Fibroblast of mammary gland (primary cell): Measurements from ENCODE around the gene THRB.

Experiments
- DNase-seq: peaks from one replicate; pipeline ENCODE4 v3.0.0-alpha.2; 2010; ENCODE audit warnings: low read depth
- H3K4me3 ChIP-seq: 2 replicates; pipeline ENCODE4 v1.5.1; 2011; ENCODE audit warnings: low read depth, mild to moderate bottlenecking, low read length, moderate library complexity; ENCODE audit not compliant: control insufficient read depth
- CTCF ChIP-seq: conservative IDR thresholded peaks from 2 replicates; pipeline ENCODE4 v1.5.1; 2011; ENCODE audit warnings: low read depth, low read length, inconsistent platforms; ENCODE audit not compliant: control insufficient read depth, insufficient read depth

The THRB gene

GRCh38 chr3:24530471-24530870 is 35.8 kb upstream of the THRB start:
- no peak for TF ChIP-seq CTCF
- no peak for DNase-seq
- H3K4me3 ChIP-seq, result no peak overlapping the region

- no peak for DNase-seq
- no peak for TF ChIP-seq CTCF
- H3K4me3 ChIP-seq, result no peak overlapping the region
Measured at GRCh38 chr3:24529210-24529609, 34.6 kb upstream of the THRB start.

- TF ChIP-seq CTCF, result no peak
- no peak for DNase-seq
- H3K4me3 ChIP-seq, result no peak overlapping the region
Measured at GRCh38 chr3:24526640-24527212, 32.1 kb upstream of the THRB start.

GRCh38 chr3:24525557-24525956 is 30.9 kb upstream of the THRB start:
- DNase-seq, result no peak
- TF ChIP-seq CTCF, result no peak
- H3K4me3 ChIP-seq, result no peak overlapping the region

GRCh38 chr3:24525022-24525421 is 30.4 kb upstream of the THRB start:
- no peak for DNase-seq
- no peak for TF ChIP-seq CTCF
- H3K4me3 ChIP-seq, result no peak overlapping the region

- DNase-seq, result peak; percentile 14
- TF ChIP-seq CTCF, result no peak
- H3K4me3 ChIP-seq, result no peak overlapping the region
Measured at GRCh38 chr3:24523988-24524727, 29.5 kb upstream of the THRB start.
